PC-3 (cell line): ENCODE data around the gene RAD51D. TPM values are rescaled to one million over a fixed set of nuclear protein-coding genes. Genes with fewer than 3 reads are reported as not detected.
A peak's percentile ranks its signal among the peaks of the same experiment; 100 is the strongest.

Experiments used
- ATAC-seq: fragments of 200-7000 bp; cut with Tn5 transposase; 2 replicates; pipeline ENCODE4 v1.9.1; 2020; ENCODE audit warnings: mild to moderate bottlenecking, moderate library complexity
- BruUV-seq: library from RNA; stranded (reverse); fragments of 400-500 nt; replicated peaks from 2 replicates; lab custom pipeline; 2021; lab: Mats Ljungman, UMichigan
- CTCF ChIA-PET: fragments of 300-600 bp; sonication (Branson Sonifier 250); formaldehyde crosslinking; loops from one replicate; lab custom pipeline; 2022; ENCODE audit warnings: antibody characterized with exemption; lab: Charles Lee
- POLR2A ChIA-PET: fragments of 300-600 bp; sonication (Branson Sonifier 250); formaldehyde crosslinking; loops from one replicate; lab custom pipeline; 2022; ENCODE audit warnings: antibody characterized with exemption; ENCODE audit not compliant: unreplicated experiment; lab: Charles Lee
- DNase-seq: peaks from one replicate; pipeline ENCODE4 v3.0.0-alpha.2; 2015
- H2AFZ ChIP-seq: fragments of 300-600 bp; sonication (generic); 2 replicates; pipeline ENCODE4 v1.6.0; 2016; ENCODE audit warnings: antibody characterized with exemption, low read length
- H3F3A ChIP-seq: fragments of 300-600 bp; sonication (generic); one replicate; pipeline ENCODE4 v1.6.0; 2017; ENCODE audit warnings: antibody characterized with exemption, low read length, control low read depth, mild to moderate bottlenecking; ENCODE audit not compliant: unreplicated experiment
- H3K27ac ChIP-seq: fragments of 300-600 bp; sonication (generic); 2 replicates; pipeline ENCODE4 v1.5.1; 2016; ENCODE audit warnings: mild to moderate bottlenecking, low read length
- H3K27me3 ChIP-seq: fragments of 300-600 bp; sonication (generic); 2 replicates; pipeline ENCODE4 v1.6.1; 2016; ENCODE audit warnings: low read length, mixed read lengths
- H3K36me3 ChIP-seq: fragments of 300-600 bp; sonication (generic); 2 replicates; pipeline ENCODE4 v1.6.1; 2016; ENCODE audit warnings: low read depth, mixed run types, low read length, mixed read lengths
- H3K4me1 ChIP-seq: fragments of 300-600 bp; sonication (generic); 2 replicates; pipeline ENCODE4 v1.5.1; 2016; ENCODE audit warnings: low read length; ENCODE audit not compliant: insufficient read depth
- H3K4me2 ChIP-seq: fragments of 300-600 bp; sonication (generic); 2 replicates; pipeline ENCODE4 v1.6.0; 2016; ENCODE audit warnings: low read length
- H3K4me3 ChIP-seq: fragments of 300-600 bp; sonication (generic); 2 replicates; pipeline ENCODE4 v1.5.1; 2016; ENCODE audit warnings: mild to moderate bottlenecking, low read length, mixed read lengths
- H3K79me2 ChIP-seq: fragments of 300-600 bp; sonication (generic); 2 replicates; pipeline ENCODE4 v1.6.1; 2017; ENCODE audit warnings: low read length, mixed read lengths
- H3K9ac ChIP-seq: fragments of 300-600 bp; sonication (generic); 2 replicates; pipeline ENCODE4 v1.6.0; 2016; ENCODE audit warnings: mild to moderate bottlenecking, low read length
- H3K9me2 ChIP-seq: fragments of 300-600 bp; sonication (generic); replicated peaks from 2 replicates; pipeline ENCODE4 v1.6.1; 2016; ENCODE audit warnings: mixed run types, low read length, mixed read lengths
- H3K9me3 ChIP-seq: fragments of 300-600 bp; sonication (generic); 2 replicates; pipeline ENCODE4 v1.6.1; 2016; ENCODE audit warnings: low read length, mixed read lengths
- H4K20me1 ChIP-seq: fragments of 300-600 bp; sonication (generic); 2 replicates; pipeline ENCODE4 v1.6.1; 2016; ENCODE audit warnings: low read length, mixed read lengths
- EZH2 ChIP-seq: fragments of 300-600 bp; sonication (generic); IDR thresholded peaks from one replicate; pipeline ENCODE4 v1.6.1; 2017; ENCODE audit warnings: antibody characterized with exemption, mild to moderate bottlenecking, low read length; ENCODE audit not compliant: unreplicated experiment
- EZH2phosphoT487 ChIP-seq: fragments of 300-600 bp; sonication (generic); IDR thresholded peaks from 2 replicates; pipeline ENCODE4 v1.6.1; 2018; ENCODE audit warnings: mild to moderate bottlenecking, antibody characterized with exemption, low read length, borderline replicate concordance
- intact Hi-C: fragments of 100-400 bp; cut with micrococcal nuclease; formaldehyde crosslinking; loops from 2 replicates; pipeline ENCODE4 v1.9.0; 2023
- total RNA-seq: library from RNA; depleted of rRNA; stranded (reverse); fragments of >200 nt; gene quantifications from 2 replicates; pipeline ENCODE4 v1.2.3, GENCODE V29; 2014
- TF ChIP-seq, protein P1 (sequence below): fragments of 300-600 bp; sonication (generic); conservative IDR thresholded peaks from 2 replicates; pipeline ENCODE4 v1.5.1; 2017; ENCODE audit warnings: antibody characterized with exemption, low read depth, mild to moderate bottlenecking, low read length

The RAD51D gene
- total RNA-seq, 1 experiment from 2014 or later, result 10.7 TPM

DNA sequence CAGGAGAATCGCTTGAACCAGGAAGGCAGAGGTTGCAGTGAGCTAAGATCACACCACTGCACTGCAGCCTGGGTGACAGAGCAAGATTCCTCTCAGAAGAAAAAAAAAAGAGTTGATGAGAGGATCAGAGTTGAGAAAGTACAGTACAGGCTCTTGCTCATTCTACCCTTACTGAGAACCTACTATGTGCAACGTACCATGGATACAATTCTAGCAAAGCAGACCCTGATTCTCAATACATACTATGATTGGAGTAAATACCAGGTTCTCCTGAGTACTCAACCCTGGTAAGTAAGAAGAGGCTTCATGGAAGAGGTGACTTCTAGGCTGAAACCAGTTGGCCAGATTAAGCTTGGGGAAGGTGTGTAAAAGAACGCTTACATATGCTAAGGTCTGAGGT lies 57.4 kb downstream of the RAD51D start:
- Histone ChIP-seq H4K20me1 (no peaks in the 10 kb centered on the region), H3K4me3 (no peak overlapping the region), H3K9me3 (no peaks in the 10 kb centered on the region), H3K36me3 (peaks cover 21% of the 10 kb centered on the region), H3K27me3 (no peaks in the 10 kb centered on the region), H3K79me2 (peaks cover 82% of the 10 kb centered on the region), H3K4me1 (peaks cover 40% of the 10 kb centered on the region), H3K9me2 (no peaks in the 10 kb centered on the region), H3F3A (peaks cover 8% of the 10 kb centered on the region), H2AFZ (no peak overlapping the region), H3K4me2 (peak overlapping the region; percentile 48; the same call in 1 of the 2 replicates), H3K27ac (peak overlapping the region; percentile 100), H3K9ac (peak overlapping the region; percentile 88)
- intact Hi-C loops, result loop anchor here (2.0 kb wide), 1 partner anchor 34 kb away; no protein-coding TSS in a partner anchor
- BruUV-seq, result no TSS peak
- no peak for ATAC-seq
- POLR2A ChIA-PET, result no interaction called here
- CTCF ChIA-PET, result no interaction called here
- DNase-seq, result no peak
- TF ChIP-seq EZH2 (no peak), EZH2phosphoT487 (no peak)
- TF ChIP-seq, protein P1, sequence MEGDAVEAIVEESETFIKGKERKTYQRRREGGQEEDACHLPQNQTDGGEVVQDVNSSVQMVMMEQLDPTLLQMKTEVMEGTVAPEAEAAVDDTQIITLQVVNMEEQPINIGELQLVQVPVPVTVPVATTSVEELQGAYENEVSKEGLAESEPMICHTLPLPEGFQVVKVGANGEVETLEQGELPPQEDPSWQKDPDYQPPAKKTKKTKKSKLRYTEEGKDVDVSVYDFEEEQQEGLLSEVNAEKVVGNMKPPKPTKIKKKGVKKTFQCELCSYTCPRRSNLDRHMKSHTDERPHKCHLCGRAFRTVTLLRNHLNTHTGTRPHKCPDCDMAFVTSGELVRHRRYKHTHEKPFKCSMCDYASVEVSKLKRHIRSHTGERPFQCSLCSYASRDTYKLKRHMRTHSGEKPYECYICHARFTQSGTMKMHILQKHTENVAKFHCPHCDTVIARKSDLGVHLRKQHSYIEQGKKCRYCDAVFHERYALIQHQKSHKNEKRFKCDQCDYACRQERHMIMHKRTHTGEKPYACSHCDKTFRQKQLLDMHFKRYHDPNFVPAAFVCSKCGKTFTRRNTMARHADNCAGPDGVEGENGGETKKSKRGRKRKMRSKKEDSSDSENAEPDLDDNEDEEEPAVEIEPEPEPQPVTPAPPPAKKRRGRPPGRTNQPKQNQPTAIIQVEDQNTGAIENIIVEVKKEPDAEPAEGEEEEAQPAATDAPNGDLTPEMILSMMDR, result no peak

- H3K9me3 ChIP-seq, result no peaks in the 10 kb centered on the region
- ATAC-seq (no peak), DNase-seq (peak; percentile 69)
- H4K20me1 ChIP-seq, result no peaks in the 10 kb centered on the region
- TF ChIP-seq, protein P1, result no peak
- TF ChIP-seq EZH2 (no peak), EZH2phosphoT487 (no peak)
- H3K27ac ChIP-seq, result peak overlapping the region; percentile 61
- peaks cover 19% of the 10 kb centered on the region for H3K36me3 ChIP-seq
- H3K9me2 ChIP-seq, result no peaks in the 10 kb centered on the region
- H3K4me1 ChIP-seq, result peaks cover 18% of the 10 kb centered on the region
- intact Hi-C loops, result no loop called here
- BruUV-seq, result no TSS peak
- peak overlapping the region; percentile 69 for H3K4me2 ChIP-seq
- H2AFZ ChIP-seq, result no peak overlapping the region
- H3K79me2 ChIP-seq, result peaks cover 92% of the 10 kb centered on the region
- ChIA-PET CTCF (no interaction called here), POLR2A (no interaction called here)
- no peaks in the 10 kb centered on the region for H3K27me3 ChIP-seq
- H3F3A ChIP-seq, result no peaks in the 10 kb centered on the region
- H3K9ac ChIP-seq, result 0 out of 2 replicates have a peak overlapping the region, but pooled peaks have one; percentile 10
- peak overlapping the region; percentile 38 for H3K4me3 ChIP-seq
These were observed 62.2 kb downstream of the RAD51D start for GRCh38 chr17:35057332-35057915.

DNA sequence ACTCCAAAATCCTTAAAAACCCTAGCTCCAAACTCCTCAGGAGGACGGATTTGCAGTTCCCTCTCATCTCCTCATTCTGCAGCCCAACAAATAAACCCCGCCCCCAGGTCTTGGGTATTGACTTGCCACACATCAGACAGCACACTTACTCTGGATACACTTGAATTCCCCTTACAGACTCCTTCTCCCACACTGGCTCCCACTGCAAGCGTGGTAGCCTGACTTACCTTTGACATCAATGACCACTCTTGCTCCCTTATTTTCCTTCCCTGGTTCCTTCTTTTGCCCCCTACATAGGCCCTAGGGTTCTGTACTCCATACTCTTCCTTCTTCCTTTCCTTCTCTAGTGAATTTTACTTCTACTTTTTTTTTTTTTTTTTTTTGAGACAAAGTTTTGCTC lies 63.6 kb downstream of the RAD51D start:
- Histone ChIP-seq H3K4me1 (peaks cover 16% of the 10 kb centered on the region), H3K27ac (no peak overlapping the region), H2AFZ (no peak overlapping the region), H3K4me2 (no peak overlapping the region), H3K9me2 (no peaks in the 10 kb centered on the region), H3K79me2 (peaks cover 92% of the 10 kb centered on the region), H3K4me3 (no peak overlapping the region), H3K27me3 (no peaks in the 10 kb centered on the region), H4K20me1 (no peaks in the 10 kb centered on the region), H3K9ac (no peak overlapping the region), H3K9me3 (no peaks in the 10 kb centered on the region), H3F3A (no peaks in the 10 kb centered on the region), H3K36me3 (peaks cover 12% of the 10 kb centered on the region)
- TF ChIP-seq, protein P1, result no peak
- no peak for TF ChIP-seq EZH2phosphoT487
- TF ChIP-seq EZH2, result no peak
- ChIA-PET CTCF (no interaction called here), POLR2A (no interaction called here)
- no TSS peak for BruUV-seq
- ATAC-seq, result no peak
- intact Hi-C loops, result no loop called here
- DNase-seq, result no peak
